WTC11 (cell line): ENCODE measurements around the gene OSTM1. TPM values are rescaled to one million over a fixed set of nuclear protein-coding genes. Genes with fewer than 3 reads are reported as not detected.

Experiments used
- ATAC-seq: fragments of 200-7000 bp; cut with Tn5 transposase; 2 replicates; pipeline ENCODE4 v1.10.0; 2021; ENCODE audit warnings: mild to moderate bottlenecking, moderate library complexity
- CTCF ChIA-PET: fragments of 300-600 bp; sonication (Branson Sonifier 250); formaldehyde crosslinking; loops from one replicate; lab custom pipeline; 2021; ENCODE audit warnings: antibody characterized with exemption; lab: Charles Lee
- POLR2A ChIA-PET: fragments of 350-600 bp; sonication (Branson Sonifier 250); formaldehyde crosslinking; loops from one replicate; lab custom pipeline; 2021; ENCODE audit warnings: antibody characterized with exemption; lab: Charles Lee
- DNase-seq: peaks from one replicate; pipeline ENCODE4 v3.0.0; 2021; ENCODE audit warnings: low spot score
- H3K27ac Mint-ChIP-seq: 2 replicates; pipeline ENCODE4 v1.8.0; 2021; ENCODE audit warnings: mixed read lengths
- H3K27me3 Mint-ChIP-seq: 2 replicates; pipeline ENCODE4 v1.8.0; 2021; ENCODE audit warnings: low read depth, mild to moderate bottlenecking, moderate library complexity, mixed read lengths
- H3K36me3 Mint-ChIP-seq: 2 replicates; pipeline ENCODE4 v1.8.0; 2021; ENCODE audit warnings: mixed read lengths
- H3K4me1 Mint-ChIP-seq: 2 replicates; pipeline ENCODE4 v1.8.0; 2022; ENCODE audit warnings: mixed read lengths
- H3K4me3 Mint-ChIP-seq: 2 replicates; pipeline ENCODE4 v1.8.0; 2021; ENCODE audit warnings: mild to moderate bottlenecking, moderate library complexity, mixed read lengths
- H3K9me3 Mint-ChIP-seq: 2 replicates; pipeline ENCODE4 v1.8.0; 2021; ENCODE audit warnings: mixed read lengths
- CREM ChIP-seq: sonication (generic); formaldehyde crosslinking; IDR thresholded peaks from 2 replicates; pipeline ENCODE4 v1.8.1; 2022; ENCODE audit warnings: mild to moderate bottlenecking, missing genetic modification reagents, moderate library complexity
- ELF4 ChIP-seq: sonication (generic); formaldehyde crosslinking; IDR thresholded peaks from 2 replicates; pipeline ENCODE4 v1.8.1; 2022; ENCODE audit warnings: low read depth, mild to moderate bottlenecking, moderate library complexity, missing genetic modification reagents
- ESRRA ChIP-seq: sonication (generic); formaldehyde crosslinking; IDR thresholded peaks from 2 replicates; pipeline ENCODE4 v1.8.1; 2022; ENCODE audit warnings: mild to moderate bottlenecking, missing genetic modification reagents, borderline replicate concordance
- ETV6 ChIP-seq: sonication (generic); formaldehyde crosslinking; IDR thresholded peaks from 2 replicates; pipeline ENCODE4 v1.8.1; 2022; ENCODE audit warnings: mild to moderate bottlenecking, missing genetic modification reagents
- FOXJ3 ChIP-seq: sonication (generic); formaldehyde crosslinking; IDR thresholded peaks from 2 replicates; pipeline ENCODE4 v1.9.0; 2021; ENCODE audit warnings: missing genetic modification reagents, mild to moderate bottlenecking, borderline replicate concordance
- FOXK1 ChIP-seq: sonication (generic); formaldehyde crosslinking; IDR thresholded peaks from 2 replicates; pipeline ENCODE4 v1.8.0; 2022; ENCODE audit warnings: mild to moderate bottlenecking, moderate library complexity, missing genetic modification reagents
- HMGA2 ChIP-seq: fragments of 250-450 bp; sonication (Bioruptor Pico); IDR thresholded peaks from 2 replicates; pipeline ENCODE4 v1.4.0; 2021; ENCODE audit warnings: mild to moderate bottlenecking, moderate library complexity
- MAX ChIP-seq: sonication (generic); formaldehyde crosslinking; IDR thresholded peaks from 2 replicates; pipeline ENCODE4 v1.8.0; 2022; ENCODE audit warnings: mild to moderate bottlenecking, missing genetic modification reagents
- MYBL2 ChIP-seq: sonication (generic); formaldehyde crosslinking; IDR thresholded peaks from 2 replicates; pipeline ENCODE4 v1.8.1; 2023; ENCODE audit warnings: mild to moderate bottlenecking, moderate library complexity, missing genetic modification reagents
- NR1H2 ChIP-seq: sonication (generic); formaldehyde crosslinking; IDR thresholded peaks from 2 replicates; pipeline ENCODE4 v1.9.0; 2021; ENCODE audit warnings: mild to moderate bottlenecking, moderate library complexity, missing genetic modification reagents
- PRRX2 ChIP-seq: fragments of 250-450 bp; sonication (Bioruptor Pico); IDR thresholded peaks from 2 replicates; pipeline ENCODE4 v1.8.0; 2021; ENCODE audit warnings: mild to moderate bottlenecking
- ZNF423 ChIP-seq: fragments of 250-450 bp; sonication (Bioruptor Pico); IDR thresholded peaks from 2 replicates; pipeline ENCODE4 v2.1.2; 2022; ENCODE audit warnings: mild to moderate bottlenecking, moderate library complexity
- total RNA-seq: library from RNA; stranded (reverse); gene quantifications from 3 replicates; pipeline ENCODE4 v1.2.3, GENCODE V29; 2021
- TF ChIP-seq, protein P1 (sequence below): sonication (generic); formaldehyde crosslinking; IDR thresholded peaks from 2 replicates; pipeline ENCODE4 v1.8.0; 2023; ENCODE audit warnings: missing genetic modification reagents, mild to moderate bottlenecking, borderline replicate concordance
- TF ChIP-seq, protein P2 (sequence below): sonication (generic); formaldehyde crosslinking; IDR thresholded peaks from 2 replicates; pipeline ENCODE4 v1.8.1; 2023; ENCODE audit warnings: mild to moderate bottlenecking, missing genetic modification reagents, moderate library complexity
- TF ChIP-seq, protein P3 (sequence below): sonication (generic); formaldehyde crosslinking; IDR thresholded peaks from 2 replicates; pipeline ENCODE4 v1.8.0; 2022; ENCODE audit warnings: mild to moderate bottlenecking, missing genetic modification reagents
- TF ChIP-seq, protein P4 (sequence below): sonication (generic); formaldehyde crosslinking; IDR thresholded peaks from 2 replicates; pipeline ENCODE4 v1.8.1; 2023; ENCODE audit warnings: mild to moderate bottlenecking, moderate library complexity, missing genetic modification reagents

OSTM1 gene
- total RNA-seq, 1 experiment from 2014 or later = 34.1 TPM

DNA sequence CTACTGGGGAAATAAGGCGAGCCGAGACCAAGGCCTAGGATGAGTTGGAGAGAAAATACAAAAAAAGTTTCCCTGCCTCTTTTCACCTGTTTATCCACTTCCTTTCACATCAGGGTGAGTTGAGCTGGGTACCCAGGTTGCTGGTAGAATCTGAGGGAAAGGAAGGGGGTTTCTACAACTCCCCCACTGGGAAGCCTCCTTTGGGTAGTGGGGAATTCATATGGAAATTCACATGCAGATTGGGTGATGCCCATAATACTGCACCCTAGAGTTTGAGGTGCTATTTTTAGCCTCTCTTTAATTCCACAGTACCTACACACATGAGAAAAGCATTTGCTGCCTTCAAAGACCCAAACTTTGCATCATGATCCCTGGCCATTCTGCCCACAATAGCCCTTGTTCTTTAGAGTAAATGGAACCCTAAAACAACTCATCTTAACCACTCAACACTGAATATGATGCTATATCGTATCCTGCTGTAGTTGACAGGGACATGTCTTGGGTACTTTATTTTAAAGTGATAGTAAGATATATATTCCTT lies 2.7 kb downstream of the OSTM1 start (continued):
- TF ChIP-seq NR1H2 = no peak
- TF ChIP-seq, all 79 proteins: peak for 2

GRCh38 chr6:108068618-108069017 lies 5.9 kb downstream of the OSTM1 start:
- H3K27ac Mint-ChIP-seq = no peak overlapping the region
- no peak for TF ChIP-seq FOXK1 (CRISPR knock-in tag)
- no peak for TF ChIP-seq CREM
- no peak for TF ChIP-seq HMGA2 (CRISPR knock-in tag)
- TF ChIP-seq, protein P1, sequence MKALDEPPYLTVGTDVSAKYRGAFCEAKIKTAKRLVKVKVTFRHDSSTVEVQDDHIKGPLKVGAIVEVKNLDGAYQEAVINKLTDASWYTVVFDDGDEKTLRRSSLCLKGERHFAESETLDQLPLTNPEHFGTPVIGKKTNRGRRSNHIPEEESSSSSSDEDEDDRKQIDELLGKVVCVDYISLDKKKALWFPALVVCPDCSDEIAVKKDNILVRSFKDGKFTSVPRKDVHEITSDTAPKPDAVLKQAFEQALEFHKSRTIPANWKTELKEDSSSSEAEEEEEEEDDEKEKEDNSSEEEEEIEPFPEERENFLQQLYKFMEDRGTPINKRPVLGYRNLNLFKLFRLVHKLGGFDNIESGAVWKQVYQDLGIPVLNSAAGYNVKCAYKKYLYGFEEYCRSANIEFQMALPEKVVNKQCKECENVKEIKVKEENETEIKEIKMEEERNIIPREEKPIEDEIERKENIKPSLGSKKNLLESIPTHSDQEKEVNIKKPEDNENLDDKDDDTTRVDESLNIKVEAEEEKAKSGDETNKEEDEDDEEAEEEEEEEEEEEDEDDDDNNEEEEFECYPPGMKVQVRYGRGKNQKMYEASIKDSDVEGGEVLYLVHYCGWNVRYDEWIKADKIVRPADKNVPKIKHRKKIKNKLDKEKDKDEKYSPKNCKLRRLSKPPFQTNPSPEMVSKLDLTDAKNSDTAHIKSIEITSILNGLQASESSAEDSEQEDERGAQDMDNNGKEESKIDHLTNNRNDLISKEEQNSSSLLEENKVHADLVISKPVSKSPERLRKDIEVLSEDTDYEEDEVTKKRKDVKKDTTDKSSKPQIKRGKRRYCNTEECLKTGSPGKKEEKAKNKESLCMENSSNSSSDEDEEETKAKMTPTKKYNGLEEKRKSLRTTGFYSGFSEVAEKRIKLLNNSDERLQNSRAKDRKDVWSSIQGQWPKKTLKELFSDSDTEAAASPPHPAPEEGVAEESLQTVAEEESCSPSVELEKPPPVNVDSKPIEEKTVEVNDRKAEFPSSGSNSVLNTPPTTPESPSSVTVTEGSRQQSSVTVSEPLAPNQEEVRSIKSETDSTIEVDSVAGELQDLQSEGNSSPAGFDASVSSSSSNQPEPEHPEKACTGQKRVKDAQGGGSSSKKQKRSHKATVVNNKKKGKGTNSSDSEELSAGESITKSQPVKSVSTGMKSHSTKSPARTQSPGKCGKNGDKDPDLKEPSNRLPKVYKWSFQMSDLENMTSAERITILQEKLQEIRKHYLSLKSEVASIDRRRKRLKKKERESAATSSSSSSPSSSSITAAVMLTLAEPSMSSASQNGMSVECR (CRISPR knock-in tag) = no peak
- TF ChIP-seq PRRX2 (CRISPR knock-in tag) = no peak
- TF ChIP-seq ETV6 (CRISPR knock-in tag) = no peak
- TF ChIP-seq ELF4 (CRISPR knock-in tag) = no peak
- TF ChIP-seq, protein P2, sequence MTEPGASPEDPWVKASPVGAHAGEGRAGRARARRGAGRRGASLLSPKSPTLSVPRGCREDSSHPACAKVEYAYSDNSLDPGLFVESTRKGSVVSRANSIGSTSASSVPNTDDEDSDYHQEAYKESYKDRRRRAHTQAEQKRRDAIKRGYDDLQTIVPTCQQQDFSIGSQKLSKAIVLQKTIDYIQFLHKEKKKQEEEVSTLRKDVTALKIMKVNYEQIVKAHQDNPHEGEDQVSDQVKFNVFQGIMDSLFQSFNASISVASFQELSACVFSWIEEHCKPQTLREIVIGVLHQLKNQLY (CRISPR knock-in tag) = no peak
- TF ChIP-seq, protein P3, sequence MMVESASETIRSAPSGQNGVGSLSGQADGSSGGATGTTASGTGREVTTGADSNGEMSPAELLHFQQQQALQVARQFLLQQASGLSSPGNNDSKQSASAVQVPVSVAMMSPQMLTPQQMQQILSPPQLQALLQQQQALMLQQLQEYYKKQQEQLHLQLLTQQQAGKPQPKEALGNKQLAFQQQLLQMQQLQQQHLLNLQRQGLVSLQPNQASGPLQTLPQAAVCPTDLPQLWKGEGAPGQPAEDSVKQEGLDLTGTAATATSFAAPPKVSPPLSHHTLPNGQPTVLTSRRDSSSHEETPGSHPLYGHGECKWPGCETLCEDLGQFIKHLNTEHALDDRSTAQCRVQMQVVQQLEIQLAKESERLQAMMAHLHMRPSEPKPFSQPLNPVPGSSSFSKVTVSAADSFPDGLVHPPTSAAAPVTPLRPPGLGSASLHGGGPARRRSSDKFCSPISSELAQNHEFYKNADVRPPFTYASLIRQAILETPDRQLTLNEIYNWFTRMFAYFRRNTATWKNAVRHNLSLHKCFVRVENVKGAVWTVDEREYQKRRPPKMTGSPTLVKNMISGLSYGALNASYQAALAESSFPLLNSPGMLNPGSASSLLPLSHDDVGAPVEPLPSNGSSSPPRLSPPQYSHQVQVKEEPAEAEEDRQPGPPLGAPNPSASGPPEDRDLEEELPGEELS = no peak
- no peaks in the 10 kb centered on the region for H3K9me3 Mint-ChIP-seq
- peaks cover 5% of the 10 kb centered on the region for H3K27me3 Mint-ChIP-seq
- ChIA-PET CTCF (interaction anchor here (0.5 kb wide), 1 partner anchor 394 kb away, joined by 3 read pairs; no protein-coding TSS in a partner anchor), POLR2A (no interaction called here)
- no peaks in the 10 kb centered on the region for H3K36me3 Mint-ChIP-seq
- DNase-seq (no peak), ATAC-seq (no peak)
- peaks cover 25% of the 10 kb centered on the region for H3K4me1 Mint-ChIP-seq
- H3K4me3 Mint-ChIP-seq = no peak overlapping the region

DNA sequence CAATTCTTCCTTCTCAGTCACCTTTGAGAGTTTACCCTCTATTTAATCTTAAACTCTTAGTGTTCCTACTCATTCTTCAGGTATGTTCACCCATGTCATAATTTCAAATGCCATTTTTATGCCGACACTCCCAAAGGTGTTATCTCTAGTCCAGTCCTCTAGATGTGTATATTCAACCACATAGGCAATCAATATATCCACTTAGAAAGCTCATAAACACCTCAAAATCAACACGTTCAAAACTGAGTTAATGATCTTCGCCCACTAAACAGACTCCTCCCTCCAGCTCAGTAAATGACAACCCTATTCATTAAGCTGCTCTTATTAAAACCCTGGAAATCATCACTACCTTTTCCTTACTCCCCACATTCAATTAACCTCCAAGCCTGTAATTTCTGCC lies 6.4 kb downstream of the OSTM1 start:
- Mint-ChIP-seq H3K4me1 (peaks cover 21% of the 10 kb centered on the region), H3K27me3 (peaks cover under 1% of the 10 kb centered on the region; the same call in 1 of the 2 replicates), H3K27ac (no peak overlapping the region), H3K4me3 (no peak overlapping the region), H3K9me3 (no peaks in the 10 kb centered on the region), H3K36me3 (no peaks in the 10 kb centered on the region)
- ATAC-seq = no peak
- CTCF ChIA-PET = interaction anchor here (0.5 kb wide), 1 partner anchor 395 kb away, joined by 3 read pairs; no protein-coding TSS in a partner anchor
- POLR2A ChIA-PET = no interaction called here
- no peak for DNase-seq
- TF ChIP-seq FOXJ3 (CRISPR knock-in tag) = no peak
- TF ChIP-seq MAX = no peak
- no peak for TF ChIP-seq ELF4 (CRISPR knock-in tag)
- TF ChIP-seq ESRRA (CRISPR knock-in tag) = no peak
- TF ChIP-seq, protein P4, sequence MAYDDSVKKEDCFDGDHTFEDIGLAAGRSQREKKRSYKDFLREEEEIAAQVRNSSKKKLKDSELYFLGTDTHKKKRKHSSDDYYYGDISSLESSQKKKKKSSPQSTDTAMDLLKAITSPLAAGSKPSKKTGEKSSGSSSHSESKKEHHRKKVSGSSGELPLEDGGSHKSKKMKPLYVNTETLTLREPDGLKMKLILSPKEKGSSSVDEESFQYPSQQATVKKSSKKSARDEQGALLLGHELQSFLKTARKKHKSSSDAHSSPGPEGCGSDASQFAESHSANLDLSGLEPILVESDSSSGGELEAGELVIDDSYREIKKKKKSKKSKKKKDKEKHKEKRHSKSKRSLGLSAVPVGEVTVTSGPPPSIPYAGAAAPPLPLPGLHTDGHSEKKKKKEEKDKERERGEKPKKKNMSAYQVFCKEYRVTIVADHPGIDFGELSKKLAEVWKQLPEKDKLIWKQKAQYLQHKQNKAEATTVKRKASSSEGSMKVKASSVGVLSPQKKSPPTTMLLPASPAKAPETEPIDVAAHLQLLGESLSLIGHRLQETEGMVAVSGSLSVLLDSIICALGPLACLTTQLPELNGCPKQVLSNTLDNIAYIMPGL (CRISPR knock-in tag) = no peak
- TF ChIP-seq ZNF423 (CRISPR knock-in tag) = no peak
- no peak for TF ChIP-seq MYBL2 (CRISPR knock-in tag)
- TF ChIP-seq HMGA2 (CRISPR knock-in tag) = no peak
